SK-N-SH treated with all-trans-retinoic acid at 6 μM for 48 hours (cell line): ENCODE results near the gene CD5L.

ENCODE experiments used
- ATAC-seq: fragments of 200-7000 bp; cut with Tn5 transposase; 3 replicates; pipeline ENCODE4 v1.9.1; 2020; ENCODE audit warnings: mild to moderate bottlenecking, moderate library complexity
- ARNTL ChIP-seq: fragments of 450-650 bp; formaldehyde crosslinking; IDR thresholded peaks from 2 replicates; pipeline ENCODE4 v1.5.0; 2020; ENCODE audit warnings: low read depth, mild to moderate bottlenecking, moderate library complexity, borderline replicate concordance
- BACH2 ChIP-seq: fragments of 250-450 bp; sonication (Bioruptor Pico); IDR thresholded peaks from 2 replicates; pipeline ENCODE4 v1.9.0; 2021; ENCODE audit warnings: mild to moderate bottlenecking, borderline replicate concordance
- CSDC2 ChIP-seq: fragments of 250-450 bp; sonication (Bioruptor Pico); IDR thresholded peaks from 2 replicates; pipeline ENCODE4 v1.5.0; 2020; ENCODE audit warnings: mild to moderate bottlenecking, moderate library complexity
- ESRRG ChIP-seq: fragments of 250-450 bp; sonication (Bioruptor Pico); IDR thresholded peaks from 2 replicates; pipeline ENCODE4 v1.6.1; 2021; ENCODE audit warnings: mild to moderate bottlenecking
- GLIS3 ChIP-seq: fragments of 250-450 bp; sonication (Bioruptor Pico); IDR thresholded peaks from 2 replicates; pipeline ENCODE4 v1.5.0; 2020; ENCODE audit warnings: mild to moderate bottlenecking, moderate library complexity
- OSR1 ChIP-seq: fragments of 250-450 bp; sonication (Bioruptor Pico); IDR thresholded peaks from 2 replicates; pipeline ENCODE4 v1.8.0; 2022; ENCODE audit warnings: moderate library complexity, mild to moderate bottlenecking, inconsistent platforms
- POU6F1 ChIP-seq: fragments of 250-450 bp; sonication (Bioruptor Pico); IDR thresholded peaks from 2 replicates; pipeline ENCODE4 v1.8.0; 2021; ENCODE audit warnings: low read depth, mild to moderate bottlenecking, moderate library complexity, borderline replicate concordance
- PPARA ChIP-seq: fragments of 250-450 bp; sonication (Bioruptor Pico); IDR thresholded peaks from 2 replicates; pipeline ENCODE4 v1.5.0; 2020; ENCODE audit warnings: mild to moderate bottlenecking, borderline replicate concordance
- RARB ChIP-seq: fragments of 250-450 bp; sonication (Bioruptor Pico); IDR thresholded peaks from 2 replicates; pipeline ENCODE4 v1.8.0; 2021; ENCODE audit warnings: mild to moderate bottlenecking, moderate library complexity
- TCF4 ChIP-seq: fragments of 250-450 bp; sonication (Bioruptor Pico); IDR thresholded peaks from 2 replicates; pipeline ENCODE4 v1.8.0; 2021; ENCODE audit warnings: mild to moderate bottlenecking, moderate library complexity, borderline replicate concordance
- TOX ChIP-seq: fragments of 250-450 bp; sonication (Bioruptor Pico); IDR thresholded peaks from 2 replicates; pipeline ENCODE4 v1.8.0; 2021; ENCODE audit warnings: mild to moderate bottlenecking, moderate library complexity, borderline replicate concordance
- ZFP3 ChIP-seq: fragments of 250-450 bp; sonication (Bioruptor Pico); IDR thresholded peaks from 2 replicates; pipeline ENCODE4 v1.5.0; 2020; ENCODE audit warnings: mild to moderate bottlenecking, moderate library complexity
- ZFP30 ChIP-seq: fragments of 450-650 bp; formaldehyde crosslinking; IDR thresholded peaks from 2 replicates; pipeline ENCODE4 v1.5.0; 2022; ENCODE audit warnings: mild to moderate bottlenecking, moderate library complexity
- ZNF70 ChIP-seq: fragments of 450-650 bp; formaldehyde crosslinking; IDR thresholded peaks from 2 replicates; pipeline ENCODE4 v1.5.0; 2020; ENCODE audit warnings: mild to moderate bottlenecking, moderate library complexity
- ZNF8 ChIP-seq: fragments of 450-650 bp; formaldehyde crosslinking; IDR thresholded peaks from 2 replicates; pipeline ENCODE4 v1.5.0; 2020; ENCODE audit warnings: mild to moderate bottlenecking, moderate library complexity
- TF ChIP-seq, protein P1 (sequence below): fragments of 250-450 bp; sonication (Bioruptor Pico); IDR thresholded peaks from 2 replicates; pipeline ENCODE4 v1.5.1; 2020; ENCODE audit warnings: low read depth, mild to moderate bottlenecking, moderate library complexity
- TF ChIP-seq, protein P2 (sequence below): fragments of 250-450 bp; sonication (Bioruptor Pico); IDR thresholded peaks from 2 replicates; pipeline ENCODE4 v1.5.0; 2020; ENCODE audit warnings: mild to moderate bottlenecking, moderate library complexity
- TF ChIP-seq, protein P3 (sequence below): fragments of 250-450 bp; sonication (Bioruptor Pico); IDR thresholded peaks from 2 replicates; pipeline ENCODE4 v1.5.1; 2021; ENCODE audit warnings: mild to moderate bottlenecking, moderate library complexity
- TF ChIP-seq, protein P4 (sequence below): fragments of 250-450 bp; sonication (Bioruptor Pico); IDR thresholded peaks from 2 replicates; pipeline ENCODE4 v1.8.0; 2020; ENCODE audit warnings: mild to moderate bottlenecking, moderate library complexity, borderline replicate concordance

CD5L gene

GRCh38 chr1:157799996-157800395, 41.6 kb downstream of the CD5L start:
- TF ChIP-seq BACH2 (CRISPR knock-in tag), result no peak
- no peak for TF ChIP-seq POU6F1 (CRISPR knock-in tag)
- TF ChIP-seq, protein P1, sequence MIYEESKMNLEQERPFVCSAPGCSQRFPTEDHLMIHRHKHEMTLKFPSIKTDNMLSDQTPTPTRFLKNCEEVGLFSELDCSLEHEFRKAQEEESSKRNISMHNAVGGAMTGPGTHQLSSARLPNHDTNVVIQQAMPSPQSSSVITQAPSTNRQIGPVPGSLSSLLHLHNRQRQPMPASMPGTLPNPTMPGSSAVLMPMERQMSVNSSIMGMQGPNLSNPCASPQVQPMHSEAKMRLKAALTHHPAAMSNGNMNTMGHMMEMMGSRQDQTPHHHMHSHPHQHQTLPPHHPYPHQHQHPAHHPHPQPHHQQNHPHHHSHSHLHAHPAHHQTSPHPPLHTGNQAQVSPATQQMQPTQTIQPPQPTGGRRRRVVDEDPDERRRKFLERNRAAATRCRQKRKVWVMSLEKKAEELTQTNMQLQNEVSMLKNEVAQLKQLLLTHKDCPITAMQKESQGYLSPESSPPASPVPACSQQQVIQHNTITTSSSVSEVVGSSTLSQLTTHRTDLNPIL (CRISPR knock-in tag), result no peak
- no peak for TF ChIP-seq ZFP30
- TF ChIP-seq ESRRG (CRISPR knock-in tag), result no peak
- TF ChIP-seq PPARA (CRISPR knock-in tag), result no peak
- TF ChIP-seq RARB (CRISPR knock-in tag), result no peak
- TF ChIP-seq CSDC2, result no peak
- no peak for TF ChIP-seq TOX
- TF ChIP-seq ZFP3 (CRISPR knock-in tag), result no peak
- no peak for TF ChIP-seq OSR1
- no peak for TF ChIP-seq ZNF70

GRCh38 chr1:157798211-157798610, 43.4 kb downstream of the CD5L start:
- ATAC-seq, result no peak
- no peak for TF ChIP-seq ARNTL
- TF ChIP-seq ZNF8 (CRISPR knock-in tag), result no peak
- TF ChIP-seq, protein P2, sequence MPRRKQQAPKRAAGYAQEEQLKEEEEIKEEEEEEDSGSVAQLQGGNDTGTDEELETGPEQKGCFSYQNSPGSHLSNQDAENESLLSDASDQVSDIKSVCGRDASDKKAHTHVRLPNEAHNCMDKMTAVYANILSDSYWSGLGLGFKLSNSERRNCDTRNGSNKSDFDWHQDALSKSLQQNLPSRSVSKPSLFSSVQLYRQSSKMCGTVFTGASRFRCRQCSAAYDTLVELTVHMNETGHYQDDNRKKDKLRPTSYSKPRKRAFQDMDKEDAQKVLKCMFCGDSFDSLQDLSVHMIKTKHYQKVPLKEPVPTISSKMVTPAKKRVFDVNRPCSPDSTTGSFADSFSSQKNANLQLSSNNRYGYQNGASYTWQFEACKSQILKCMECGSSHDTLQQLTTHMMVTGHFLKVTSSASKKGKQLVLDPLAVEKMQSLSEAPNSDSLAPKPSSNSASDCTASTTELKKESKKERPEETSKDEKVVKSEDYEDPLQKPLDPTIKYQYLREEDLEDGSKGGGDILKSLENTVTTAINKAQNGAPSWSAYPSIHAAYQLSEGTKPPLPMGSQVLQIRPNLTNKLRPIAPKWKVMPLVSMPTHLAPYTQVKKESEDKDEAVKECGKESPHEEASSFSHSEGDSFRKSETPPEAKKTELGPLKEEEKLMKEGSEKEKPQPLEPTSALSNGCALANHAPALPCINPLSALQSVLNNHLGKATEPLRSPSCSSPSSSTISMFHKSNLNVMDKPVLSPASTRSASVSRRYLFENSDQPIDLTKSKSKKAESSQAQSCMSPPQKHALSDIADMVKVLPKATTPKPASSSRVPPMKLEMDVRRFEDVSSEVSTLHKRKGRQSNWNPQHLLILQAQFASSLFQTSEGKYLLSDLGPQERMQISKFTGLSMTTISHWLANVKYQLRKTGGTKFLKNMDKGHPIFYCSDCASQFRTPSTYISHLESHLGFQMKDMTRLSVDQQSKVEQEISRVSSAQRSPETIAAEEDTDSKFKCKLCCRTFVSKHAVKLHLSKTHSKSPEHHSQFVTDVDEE (CRISPR knock-in tag), result no peak
- TF ChIP-seq, protein P3, sequence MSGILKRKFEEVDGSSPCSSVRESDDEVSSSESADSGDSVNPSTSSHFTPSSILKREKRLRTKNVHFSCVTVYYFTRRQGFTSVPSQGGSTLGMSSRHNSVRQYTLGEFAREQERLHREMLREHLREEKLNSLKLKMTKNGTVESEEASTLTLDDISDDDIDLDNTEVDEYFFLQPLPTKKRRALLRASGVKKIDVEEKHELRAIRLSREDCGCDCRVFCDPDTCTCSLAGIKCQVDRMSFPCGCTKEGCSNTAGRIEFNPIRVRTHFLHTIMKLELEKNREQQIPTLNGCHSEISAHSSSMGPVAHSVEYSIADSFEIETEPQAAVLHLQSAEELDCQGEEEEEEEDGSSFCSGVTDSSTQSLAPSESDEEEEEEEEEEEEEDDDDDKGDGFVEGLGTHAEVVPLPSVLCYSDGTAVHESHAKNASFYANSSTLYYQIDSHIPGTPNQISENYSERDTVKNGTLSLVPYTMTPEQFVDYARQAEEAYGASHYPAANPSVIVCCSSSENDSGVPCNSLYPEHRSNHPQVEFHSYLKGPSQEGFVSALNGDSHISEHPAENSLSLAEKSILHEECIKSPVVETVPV, result no peak
- TF ChIP-seq, all 23 proteins: peak for 0

More at GRCh38 chr1:157799996-157800395, 41.6 kb downstream of the CD5L start:
- ATAC-seq, result no peak

DNA sequence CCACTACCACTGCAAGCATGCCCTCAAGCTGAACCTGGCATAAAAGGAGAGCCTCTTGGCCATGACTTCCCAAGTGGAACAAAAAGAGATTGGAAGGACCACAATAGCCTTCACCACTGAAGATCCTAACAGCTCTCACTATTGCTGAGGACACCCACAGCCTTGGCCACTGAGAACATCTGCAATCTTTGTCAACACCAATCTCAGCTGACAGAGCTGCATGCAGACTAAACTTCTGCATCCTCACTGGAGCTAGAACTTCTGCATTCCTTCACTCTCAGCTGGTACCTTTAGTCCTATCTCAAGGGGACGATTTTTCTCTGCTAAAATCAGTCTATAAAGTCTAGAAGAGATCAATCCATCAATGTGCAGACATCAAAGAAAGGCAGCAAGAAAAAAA, 56.4 kb downstream of the CD5L start:
- TF ChIP-seq RARB (CRISPR knock-in tag), result no peak
- TF ChIP-seq ZFP30, result no peak
- ATAC-seq, result no peak

- TF ChIP-seq TCF4 (no peak), ZFP30 (no peak)
- TF ChIP-seq, protein P3, result no peak
- ATAC-seq, result no peak
These were observed 56.8 kb downstream of the CD5L start for GRCh38 chr1:157784801-157785200.

GRCh38 chr1:157782931-157783330, 58.7 kb downstream of the CD5L start:
- ATAC-seq, result no peak
- TF ChIP-seq PPARA (CRISPR knock-in tag), result no peak
- TF ChIP-seq ARNTL, result no peak
- TF ChIP-seq, protein P4, sequence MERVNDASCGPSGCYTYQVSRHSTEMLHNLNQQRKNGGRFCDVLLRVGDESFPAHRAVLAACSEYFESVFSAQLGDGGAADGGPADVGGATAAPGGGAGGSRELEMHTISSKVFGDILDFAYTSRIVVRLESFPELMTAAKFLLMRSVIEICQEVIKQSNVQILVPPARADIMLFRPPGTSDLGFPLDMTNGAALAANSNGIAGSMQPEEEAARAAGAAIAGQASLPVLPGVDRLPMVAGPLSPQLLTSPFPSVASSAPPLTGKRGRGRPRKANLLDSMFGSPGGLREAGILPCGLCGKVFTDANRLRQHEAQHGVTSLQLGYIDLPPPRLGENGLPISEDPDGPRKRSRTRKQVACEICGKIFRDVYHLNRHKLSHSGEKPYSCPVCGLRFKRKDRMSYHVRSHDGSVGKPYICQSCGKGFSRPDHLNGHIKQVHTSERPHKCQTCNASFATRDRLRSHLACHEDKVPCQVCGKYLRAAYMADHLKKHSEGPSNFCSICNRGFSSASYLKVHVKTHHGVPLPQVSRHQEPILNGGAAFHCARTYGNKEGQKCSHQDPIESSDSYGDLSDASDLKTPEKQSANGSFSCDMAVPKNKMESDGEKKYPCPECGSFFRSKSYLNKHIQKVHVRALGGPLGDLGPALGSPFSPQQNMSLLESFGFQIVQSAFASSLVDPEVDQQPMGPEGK, result no peak
- no peak for TF ChIP-seq GLIS3
- no peak for TF ChIP-seq RARB (CRISPR knock-in tag)
- TF ChIP-seq, protein P1 (CRISPR knock-in tag), result no peak
- TF ChIP-seq ESRRG (CRISPR knock-in tag), result no peak
- TF ChIP-seq, protein P2 (CRISPR knock-in tag), result no peak
- no peak for TF ChIP-seq OSR1
